Ecto neural progenitor cell (in vitro differentiated cells): Measurements from ENCODE around the gene FMO5.
"Not testable (repeated sequence)": the region's sequence is repeated elsewhere in the genome, so short reads cannot be mapped to it uniquely, and the experiment has no call there.

Experiments used
- DNase-seq: peaks from one replicate; pipeline ENCODE4 v3.0.0-alpha.2; 2018; ENCODE audit warnings: low spot score

The FMO5 gene

DNA sequence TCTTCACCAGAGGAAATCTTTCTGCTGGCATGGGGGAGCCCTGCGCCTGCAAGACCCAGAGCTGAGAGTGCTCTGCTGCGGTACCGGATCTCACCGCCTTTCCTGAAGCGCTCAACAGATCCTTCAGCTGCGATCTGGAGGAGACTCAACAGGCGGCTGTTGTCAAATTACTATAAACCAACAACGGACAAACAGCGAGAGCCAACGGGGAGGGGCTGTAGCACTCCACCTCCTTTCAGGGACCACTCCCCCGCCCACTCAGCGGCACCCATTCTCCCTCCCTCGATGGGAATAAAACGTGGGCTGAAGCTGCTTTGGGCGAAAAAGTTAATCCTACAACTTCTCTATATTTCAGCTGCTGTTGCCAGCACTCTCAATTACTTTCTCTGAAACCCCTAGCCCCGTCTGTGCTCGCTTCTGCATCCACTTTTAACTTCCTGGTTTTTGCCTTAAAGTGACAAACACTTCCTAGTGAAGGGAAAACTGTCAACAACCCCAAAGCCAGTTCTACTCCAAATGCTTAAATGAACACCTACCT is at the start of gene FMO5:
TSS of gene FMO5 (minus strand) at position 147 of the 538 bp plus-strand sequence. CDS start 310 bp downstream, outside the sequence.
- DNase-seq, result peak; percentile 66

DNA sequence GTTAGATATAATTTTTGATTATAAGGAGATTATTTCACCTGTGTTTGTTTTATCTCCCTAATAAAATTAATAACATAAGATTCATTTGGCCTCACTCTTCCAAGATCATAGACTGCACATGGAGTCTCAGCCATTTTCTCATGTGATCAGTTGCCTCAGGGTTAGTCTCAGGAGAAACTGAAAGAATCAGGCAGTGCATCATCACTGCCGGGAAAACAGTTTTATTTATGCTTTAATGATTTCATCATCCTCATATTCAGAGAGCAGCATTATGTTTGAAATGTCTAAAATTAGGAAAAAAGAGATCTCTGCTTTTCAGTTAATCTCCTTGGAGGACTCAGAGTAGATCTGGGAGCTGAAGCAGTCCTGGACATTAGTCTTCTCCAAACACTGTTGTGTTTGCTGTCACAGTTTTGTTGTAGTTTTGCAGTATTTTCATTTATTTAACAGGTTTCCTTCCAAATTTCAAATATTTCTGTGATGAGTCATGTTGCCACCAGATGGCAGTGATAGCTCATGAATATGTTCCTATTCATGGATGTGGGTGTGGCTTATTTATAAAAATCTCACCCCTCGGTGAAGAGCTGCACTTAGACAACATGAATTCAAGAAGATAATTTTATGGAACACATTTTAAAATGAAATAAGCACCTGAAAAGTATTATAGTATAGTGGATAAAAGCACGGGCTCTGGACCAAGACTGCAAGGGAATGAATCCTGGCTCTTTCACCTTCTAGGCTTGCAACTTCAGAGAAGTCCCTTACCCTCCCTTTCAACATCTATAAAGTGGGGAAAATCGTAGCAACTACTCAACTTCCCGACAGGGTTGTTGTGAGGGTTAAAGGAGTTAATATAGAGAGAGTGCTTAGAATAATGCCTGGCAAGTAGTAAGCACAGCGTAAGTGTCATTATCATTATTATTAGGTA is 48.5 kb upstream of the FMO5 start:
- no peak for DNase-seq

- no peak for DNase-seq
These were observed 46.9 kb upstream of the FMO5 start for GRCh38 chr1:147272042-147272441.

GRCh38 chr1:147270721-147271120 is 45.6 kb upstream of the FMO5 start:
- no peak for DNase-seq

DNA sequence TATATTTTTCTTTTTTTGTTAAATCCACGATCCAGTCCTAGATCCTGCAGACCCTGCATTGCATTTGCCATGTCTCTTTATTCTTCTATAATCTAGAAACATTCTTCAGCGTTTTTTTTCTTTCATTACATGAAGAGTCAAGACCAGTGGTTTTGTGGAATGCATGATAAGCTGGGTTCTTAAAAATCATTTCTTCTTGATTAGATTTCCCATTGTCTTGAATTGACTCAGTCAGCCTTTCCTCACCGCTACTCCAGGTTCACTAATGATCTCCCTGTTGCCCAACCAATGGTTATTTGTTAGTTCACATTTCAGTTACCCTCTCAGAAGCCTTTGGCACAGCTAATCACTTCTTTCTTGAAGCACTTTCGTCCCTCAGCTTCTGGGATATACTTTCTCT is 42.6 kb upstream of the FMO5 start:
- DNase-seq, result no peak

- no peak for DNase-seq
These were observed 41.2 kb upstream of the FMO5 start for GRCh38 chr1:147266381-147266780.

DNA sequence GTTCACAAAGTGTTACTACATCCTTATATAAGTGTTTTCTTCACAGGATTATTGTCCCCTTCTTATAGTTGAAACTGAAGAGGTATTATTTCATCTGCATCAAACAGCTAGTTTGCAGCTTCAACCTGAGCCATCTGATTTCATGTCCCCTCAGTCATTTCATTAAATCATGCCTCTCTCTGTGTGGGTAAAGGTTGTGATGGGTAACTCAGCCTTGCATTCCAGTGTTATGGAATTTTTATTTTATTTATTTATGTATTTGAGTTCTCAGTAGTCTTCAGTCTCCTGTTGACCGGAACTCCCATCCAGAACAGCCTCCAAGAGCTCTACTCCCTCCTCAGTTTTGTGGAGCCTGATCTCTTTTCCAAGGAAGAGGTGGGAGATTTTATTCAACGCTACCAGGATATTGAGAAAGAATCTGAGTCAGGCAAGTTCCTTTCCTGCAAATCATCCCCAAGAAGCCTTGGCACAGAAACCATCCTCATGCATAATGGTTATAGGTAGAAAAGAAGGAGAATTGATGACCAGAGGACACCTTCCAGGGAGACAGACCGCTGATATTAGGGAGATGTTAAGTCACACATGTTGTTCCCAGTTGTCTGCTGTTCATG is 39.1 kb upstream of the FMO5 start:
- no peak for DNase-seq

DNA sequence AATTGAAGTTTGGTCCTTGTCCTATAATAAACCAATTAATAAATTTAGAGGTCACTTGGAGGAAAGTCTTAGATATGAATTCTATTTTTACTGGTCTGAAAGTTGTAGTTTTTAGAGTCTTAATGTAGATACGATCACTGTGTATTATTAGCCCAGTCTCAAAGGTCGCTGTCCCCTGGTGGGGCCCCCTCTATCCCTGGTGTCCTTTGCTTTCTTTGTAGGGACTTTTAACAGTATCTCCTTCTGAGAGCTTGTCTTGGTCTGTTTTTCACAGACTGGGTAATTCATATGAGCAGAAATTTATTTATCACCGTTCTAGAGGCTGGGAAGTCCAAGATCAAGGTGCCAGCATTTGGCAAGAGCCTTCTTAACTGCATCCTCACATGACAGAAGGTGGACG is 35.8 kb upstream of the FMO5 start:
- no peak for DNase-seq

DNA sequence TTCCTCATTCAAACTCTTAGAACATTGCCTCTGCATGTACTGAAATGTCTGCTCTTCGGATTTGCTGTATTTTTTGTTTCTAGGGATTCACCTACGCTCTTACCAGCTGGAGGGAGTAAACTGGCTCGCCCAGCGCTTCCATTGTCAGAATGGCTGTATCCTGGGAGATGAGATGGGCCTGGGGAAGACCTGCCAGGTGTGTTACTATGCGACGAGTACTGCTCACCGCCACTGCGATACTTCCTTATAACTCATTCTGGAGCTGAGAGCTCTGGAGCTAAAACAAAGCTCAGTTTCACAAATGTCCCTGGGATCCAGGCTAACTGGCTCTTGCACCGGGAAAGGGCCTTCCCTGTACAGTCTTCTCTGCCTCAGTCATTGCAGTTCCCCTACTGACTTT is 27.4 kb upstream of the FMO5 start:
- DNase-seq, result no peak

GRCh38 chr1:147247656-147248238 is 22.6 kb upstream of the FMO5 start:
- no peak for DNase-seq

- DNase-seq, result no peak
These were observed 21.9 kb upstream of the FMO5 start for GRCh38 chr1:147246910-147247655.

DNA sequence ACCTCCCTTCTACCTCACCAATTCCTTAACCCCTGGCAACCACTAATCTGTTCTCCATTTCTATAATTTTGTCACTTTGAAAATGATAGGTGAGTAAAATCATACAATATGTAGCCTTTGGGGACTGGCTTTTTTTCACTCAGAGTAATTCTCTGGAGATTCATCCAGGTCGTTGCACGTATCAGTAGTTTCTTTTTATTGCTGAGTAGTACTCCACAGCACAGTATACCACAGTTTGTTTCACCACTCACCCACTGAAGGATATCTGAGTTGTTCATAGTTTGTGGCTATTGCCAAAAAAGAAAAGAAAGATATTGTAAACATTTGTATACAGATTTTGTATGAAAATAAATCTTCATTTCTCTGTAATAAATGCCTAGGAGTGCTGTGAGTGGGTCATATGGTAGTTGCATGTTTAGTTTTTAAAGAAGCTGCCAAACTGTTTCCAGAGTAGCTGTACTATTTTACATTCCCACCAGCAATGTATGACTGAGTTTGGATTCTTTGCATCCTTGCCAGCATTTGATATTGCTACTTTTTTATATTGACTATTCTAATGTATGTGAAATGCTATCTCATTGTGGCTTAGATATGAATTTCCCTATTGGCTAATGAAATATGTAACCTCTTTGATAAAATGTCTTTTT is 21.0 kb upstream of the FMO5 start:
- no peak for DNase-seq

DNA sequence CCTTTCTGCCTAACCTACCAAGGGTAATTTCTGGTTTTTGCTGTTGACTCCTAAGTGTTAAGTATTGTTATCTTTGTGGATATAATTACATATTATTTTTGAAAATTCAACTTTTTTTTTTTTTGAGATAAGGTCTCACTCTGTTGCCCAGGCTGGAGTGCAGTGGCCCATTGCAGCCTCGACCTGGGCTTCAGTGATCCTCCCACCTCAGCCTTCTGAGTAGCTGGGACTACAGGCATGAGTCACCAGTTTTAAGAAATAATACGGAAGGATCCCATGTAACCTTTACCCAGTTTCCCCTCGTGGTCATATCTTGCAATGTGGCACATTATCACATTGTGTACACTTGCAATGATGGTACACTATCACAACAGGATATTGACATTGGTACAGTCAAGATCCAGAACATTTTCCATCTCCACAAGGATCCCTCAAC is 20.5 kb upstream of the FMO5 start:
- DNase-seq, result no peak

- DNase-seq, result no peak
These were observed 20.0 kb upstream of the FMO5 start for GRCh38 chr1:147245129-147245528.

DNA sequence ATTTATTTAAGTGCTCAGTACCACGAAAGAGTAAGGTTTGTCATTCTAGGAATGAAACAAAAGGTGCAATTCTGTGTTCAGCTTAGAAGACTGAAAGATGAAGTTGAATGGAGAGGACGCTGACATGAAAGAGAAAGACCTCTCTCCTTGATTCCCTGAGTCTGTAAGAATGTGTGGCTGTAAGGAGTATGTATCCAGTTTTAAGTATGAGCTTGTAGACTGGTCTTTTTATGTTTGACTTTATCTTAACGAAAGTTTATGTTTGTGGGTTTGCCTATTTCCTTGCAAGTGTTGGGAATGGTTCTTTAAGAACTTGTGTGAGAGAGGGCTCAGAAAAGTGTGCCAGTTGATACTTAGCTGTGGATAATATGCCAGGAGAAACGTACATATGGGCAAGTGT is 18.7 kb upstream of the FMO5 start:
- DNase-seq, result no peak

DNA sequence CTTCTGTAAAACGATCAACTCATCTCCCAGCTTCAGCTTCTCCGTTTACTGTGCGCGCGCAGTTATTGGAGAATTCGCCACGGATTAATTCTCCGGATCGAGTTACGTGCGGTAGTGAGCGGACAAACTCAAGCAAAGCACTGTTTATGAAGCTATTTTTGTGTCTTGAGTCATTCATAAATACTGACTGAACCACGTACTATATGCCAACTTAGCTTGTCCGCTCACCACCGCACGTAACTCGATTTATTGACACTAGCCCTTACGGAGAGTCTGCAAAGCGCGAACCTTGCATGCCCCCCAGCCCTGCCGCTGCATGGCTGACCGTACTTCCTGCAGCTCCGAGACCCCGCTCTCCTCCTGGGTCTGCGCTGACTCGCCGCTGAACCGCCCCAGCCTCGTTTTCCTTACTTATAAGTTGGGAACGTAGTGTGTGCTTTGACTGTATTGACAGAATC is 18.1 kb upstream of the FMO5 start:
- peak; percentile 68 for DNase-seq

- peak; percentile 95 for DNase-seq
These were observed 17.5 kb upstream of the FMO5 start, which contains the start of gene CHD1L for GRCh38 chr1:147242449-147243227. Gene CHD1L (plus strand): TSS chr1:147242684. CDS start chr1:147242704, 20 bp downstream.

- DNase-seq, result no peak
These were observed 16.9 kb upstream of the FMO5 start for GRCh38 chr1:147241934-147242448.

DNA sequence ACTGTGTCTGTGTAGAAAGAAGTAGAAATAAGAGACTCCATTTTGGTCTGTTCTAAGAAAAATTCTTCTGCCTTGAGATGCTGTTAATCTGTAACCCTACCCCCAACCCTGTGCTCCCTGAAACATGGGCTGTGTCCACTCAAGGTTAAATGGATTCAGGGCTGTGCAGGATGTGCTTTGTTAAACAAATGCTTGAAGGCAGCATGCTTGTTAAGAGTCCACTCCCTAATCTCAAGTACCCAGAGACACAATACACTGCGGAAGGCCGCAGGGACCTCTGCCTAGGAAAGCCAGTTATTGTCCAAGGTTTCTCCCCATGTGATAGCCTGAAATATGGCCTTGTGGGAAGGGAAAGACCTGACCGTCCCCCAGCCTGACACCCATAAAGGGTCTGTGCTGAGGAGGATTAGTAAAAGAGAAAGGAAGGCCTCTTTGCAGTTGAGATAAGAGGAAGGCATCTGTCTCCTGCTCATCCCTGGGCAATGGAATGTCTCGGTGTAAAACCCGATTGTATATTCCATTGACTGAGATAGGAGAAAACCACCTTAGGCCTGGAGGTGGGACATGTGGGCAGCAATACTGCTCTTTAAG is 15.1 kb upstream of the FMO5 start:
- DNase-seq, result not testable (repeated sequence)
